Lower leg skin (tissue), 4 donors: ENCODE measurements around the gene EHD3. TPM values are rescaled to one million over a fixed set of nuclear protein-coding genes. Genes with fewer than 3 reads are reported as not detected.

Experiments used
- DNase-seq, 2 donors: peaks; one replicate each; pipeline ENCODE4 v3.0.0-alpha.2; 2019; ENCODE audit warnings: low spot score in 2 of 2
- H3K4me3 ChIP-seq: fragments of 200-600 bp; sonication (generic); 2 replicates; pipeline ENCODE4 v1.5.1; 2017; ENCODE audit warnings: mild to moderate bottlenecking, low read depth; ENCODE audit not compliant: poor library complexity, severe bottlenecking
- POLR2A ChIP-seq, 2 donors: fragments of 450-650 bp; IDR thresholded peaks; one replicate each; pipeline ENCODE4 v1.6.1; 2016 to 2017; ENCODE audit warnings: antibody characterized with exemption in 2 of 2, mild to moderate bottlenecking in 1 of 2, moderate library complexity in 1 of 2
- WGBS, 2 donors: methylation state at CpG; one replicate each; pipeline ENCODE4 v1.1.5; 2018; 5-methylcytosine and 5-hydroxymethylcytosine counted together
- intact Hi-C: fragments of 100-400 bp; cut with DNase I; formaldehyde crosslinking; loops from one replicate; pipeline ENCODE4 v1.15.0; 2023; ENCODE audit warnings: low total_unique reads
- total RNA-seq, 4 donors: library from RNA; depleted of rRNA; stranded (reverse); fragments of >200 nt; gene quantifications; one replicate each; pipeline ENCODE4 v1.1.0, GENCODE V29; 2016
- TF ChIP-seq, protein P1 (sequence below), 3 donors: fragments of 450-650 bp; IDR thresholded peaks; one replicate each; pipeline ENCODE4 v1.5.1; 2016; ENCODE audit warnings: antibody characterized with exemption in 3 of 3, mild to moderate bottlenecking in 3 of 3, moderate library complexity in 2 of 3

Gene EHD3
- total RNA-seq, 4 donors from 2014 or later: 2.8 to 4.3 (median 3.5) TPM

DNA sequence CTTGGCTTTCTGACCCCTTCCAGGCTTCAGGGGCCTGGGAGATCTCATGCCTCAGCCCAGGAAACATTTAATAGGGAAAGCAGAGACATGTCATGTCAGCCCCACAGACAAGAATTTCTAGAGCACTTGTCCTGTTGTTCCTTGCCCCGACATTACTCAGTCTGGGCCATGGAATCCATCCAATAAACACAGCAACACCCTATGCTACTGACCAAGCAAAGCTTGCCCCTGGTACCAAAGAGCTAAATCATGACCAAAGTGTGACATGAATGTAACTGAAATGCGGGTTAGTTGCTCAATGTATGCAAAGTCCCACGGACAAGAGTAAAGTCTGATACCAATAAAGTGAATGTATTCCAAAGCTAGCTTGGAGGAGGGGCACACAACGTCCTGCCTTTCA lies 35.1 kb downstream of the EHD3 start:
- 64 to 71% methylated on average over 4 of the region's 4 CpGs for WGBS, 2 donors
- intact Hi-C loops: no loop called here
- no peak overlapping the region for H3K4me3 ChIP-seq
- TF ChIP-seq, protein P1, sequence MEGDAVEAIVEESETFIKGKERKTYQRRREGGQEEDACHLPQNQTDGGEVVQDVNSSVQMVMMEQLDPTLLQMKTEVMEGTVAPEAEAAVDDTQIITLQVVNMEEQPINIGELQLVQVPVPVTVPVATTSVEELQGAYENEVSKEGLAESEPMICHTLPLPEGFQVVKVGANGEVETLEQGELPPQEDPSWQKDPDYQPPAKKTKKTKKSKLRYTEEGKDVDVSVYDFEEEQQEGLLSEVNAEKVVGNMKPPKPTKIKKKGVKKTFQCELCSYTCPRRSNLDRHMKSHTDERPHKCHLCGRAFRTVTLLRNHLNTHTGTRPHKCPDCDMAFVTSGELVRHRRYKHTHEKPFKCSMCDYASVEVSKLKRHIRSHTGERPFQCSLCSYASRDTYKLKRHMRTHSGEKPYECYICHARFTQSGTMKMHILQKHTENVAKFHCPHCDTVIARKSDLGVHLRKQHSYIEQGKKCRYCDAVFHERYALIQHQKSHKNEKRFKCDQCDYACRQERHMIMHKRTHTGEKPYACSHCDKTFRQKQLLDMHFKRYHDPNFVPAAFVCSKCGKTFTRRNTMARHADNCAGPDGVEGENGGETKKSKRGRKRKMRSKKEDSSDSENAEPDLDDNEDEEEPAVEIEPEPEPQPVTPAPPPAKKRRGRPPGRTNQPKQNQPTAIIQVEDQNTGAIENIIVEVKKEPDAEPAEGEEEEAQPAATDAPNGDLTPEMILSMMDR (IDR thresholded peaks at IDR 0.05): no peak
- TF ChIP-seq POLR2A (IDR thresholded peaks at IDR 0.05): no peak
- no peak for DNase-seq

DNA sequence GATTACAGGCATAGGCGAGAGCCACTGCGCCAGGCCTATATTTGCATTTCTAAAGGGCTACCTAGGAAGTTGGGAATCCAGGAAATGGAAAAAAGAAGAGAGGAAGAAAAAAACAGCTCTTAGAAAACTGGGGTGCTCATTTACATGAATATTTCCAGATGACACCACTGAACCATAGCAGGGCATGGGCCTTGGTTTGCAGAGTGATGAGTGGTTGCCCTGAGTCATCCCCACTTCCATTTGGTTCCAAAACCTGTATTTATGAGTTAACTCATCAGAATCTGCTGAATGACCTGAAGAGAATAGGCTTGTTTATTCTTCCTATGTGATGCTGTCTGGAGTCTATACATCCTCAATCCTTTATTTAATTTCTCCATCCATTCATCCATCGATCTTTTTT lies 36.2 kb downstream of the EHD3 start:
- H3K4me3 ChIP-seq: no peak overlapping the region
- no peak for DNase-seq
- no peak for TF ChIP-seq POLR2A (IDR thresholded peaks at IDR 0.05)
- TF ChIP-seq, protein P1 (IDR thresholded peaks at IDR 0.05): no peak
- WGBS, 2 donors: 91% methylated on average over 3 of the region's 3 CpGs
- intact Hi-C loops: no loop called here

DNA sequence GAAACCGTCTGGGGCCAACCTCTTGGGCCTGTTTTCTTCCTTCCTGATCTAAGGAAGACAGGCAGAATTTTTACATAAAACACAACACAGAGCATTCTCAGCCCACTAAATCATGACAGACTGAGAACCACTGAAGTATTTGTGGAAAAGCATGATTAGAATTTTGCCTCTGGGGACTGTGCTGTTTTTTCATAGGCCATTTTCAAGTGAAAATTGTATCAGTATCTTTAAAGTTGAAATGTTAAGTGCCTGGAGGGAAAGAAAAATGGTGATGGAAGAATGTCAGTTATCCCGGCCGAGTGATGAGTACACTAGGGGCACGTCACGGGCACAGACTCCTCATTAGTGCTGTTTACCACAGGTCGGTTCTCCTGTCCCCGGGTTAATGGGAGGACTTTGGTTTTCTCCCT lies 36.9 kb downstream of the EHD3 start:
- WGBS, 2 donors: 67 to 72% methylated on average over 7 of the region's 7 CpGs
- intact Hi-C loops: no loop called here

DNA sequence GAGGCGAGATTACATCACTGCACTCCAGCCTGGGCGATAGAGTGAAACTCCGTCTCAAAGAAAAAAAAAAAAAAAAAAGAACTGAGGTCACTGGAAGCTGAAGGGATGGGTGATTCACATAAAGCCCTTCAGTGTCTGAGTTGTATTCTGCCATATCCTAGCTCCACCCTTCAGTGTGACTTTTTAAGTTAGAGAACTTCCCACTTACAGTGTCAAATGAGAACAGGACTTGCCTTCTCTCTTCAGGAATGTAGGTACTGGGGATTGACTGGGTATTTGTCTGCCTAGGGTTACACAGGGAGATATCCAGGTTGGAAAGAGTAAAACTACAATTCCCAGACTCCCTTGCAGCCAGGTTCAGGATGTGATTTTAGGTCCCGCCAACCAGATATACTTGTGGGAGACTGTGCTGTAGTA lies 37.9 kb downstream of the EHD3 start:
- no peak for DNase-seq
- intact Hi-C loops: no loop called here
- WGBS, 2 donors: 79 to 82% methylated on average over 4 of the region's 4 CpGs
- TF ChIP-seq POLR2A (IDR thresholded peaks at IDR 0.05): no peak
- TF ChIP-seq, protein P1 (IDR thresholded peaks at IDR 0.05): no peak
- no peak overlapping the region for H3K4me3 ChIP-seq

More for the DNA sequence above, 36.9 kb downstream of the EHD3 start:
- H3K4me3 ChIP-seq: no peak overlapping the region
- TF ChIP-seq POLR2A (IDR thresholded peaks at IDR 0.05): no peak
- TF ChIP-seq, protein P1 (IDR thresholded peaks at IDR 0.05): no peak
- DNase-seq: no peak

DNA sequence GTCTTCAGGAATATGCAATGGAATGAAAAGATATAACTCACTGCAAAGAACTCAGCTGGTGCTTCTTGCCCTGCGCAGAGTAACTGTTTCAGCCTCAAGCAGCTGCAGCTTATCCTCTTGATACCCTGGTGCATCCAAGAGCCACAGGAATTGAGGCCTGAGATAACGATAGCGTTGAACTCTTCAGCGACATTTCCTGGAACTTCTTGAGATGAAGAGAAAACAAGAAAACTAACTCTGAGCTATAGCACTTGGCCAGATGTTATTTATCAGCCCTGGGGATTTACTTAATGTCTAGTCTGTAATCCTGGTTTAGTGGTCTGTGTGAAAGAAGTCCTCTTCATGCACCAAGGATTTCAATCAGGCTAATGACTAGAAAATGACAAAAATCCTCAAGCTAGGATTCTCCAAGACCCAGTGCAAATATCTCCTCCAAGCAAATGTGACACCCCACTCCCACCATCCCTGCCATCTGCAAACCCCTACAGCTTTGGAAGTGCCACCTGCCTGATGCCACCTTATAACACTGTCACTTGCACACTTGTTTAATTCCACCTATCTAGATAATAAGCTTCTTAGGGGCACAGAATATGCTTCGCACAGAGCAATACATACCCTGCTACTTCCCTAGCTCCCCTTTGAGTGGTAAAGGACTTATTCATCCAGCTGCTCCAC lies 40.6 kb downstream of the EHD3 start:
- DNase-seq: no peak
- no peak for TF ChIP-seq POLR2A (IDR thresholded peaks at IDR 0.05)
- intact Hi-C loops: no loop called here
- WGBS, 2 donors: 77 to 93% methylated on average over 5 of the region's 5 CpGs
- H3K4me3 ChIP-seq: no peak overlapping the region

DNA sequence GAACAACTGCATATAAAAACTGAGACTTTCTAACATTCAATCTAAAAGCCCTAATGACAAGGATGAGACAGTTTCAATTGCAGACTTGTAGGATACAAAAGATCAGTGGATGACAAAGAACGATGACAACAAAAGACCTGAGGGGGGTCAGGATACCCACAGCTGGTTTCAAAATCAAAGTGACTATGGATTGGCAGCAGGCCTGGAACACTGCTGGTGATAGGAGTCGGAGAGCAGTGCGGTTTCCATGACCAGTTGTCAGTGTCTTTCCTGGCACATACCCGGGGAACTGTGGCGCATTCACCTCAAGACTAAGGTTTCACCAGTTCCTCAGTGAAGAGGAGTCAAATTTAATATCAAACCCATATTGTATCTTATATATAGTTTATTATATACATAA lies 42.0 kb downstream of the EHD3 start:
- no peak overlapping the region for H3K4me3 ChIP-seq
- intact Hi-C loops: no loop called here
- DNase-seq: no peak
- no peak for TF ChIP-seq POLR2A (IDR thresholded peaks at IDR 0.05)
- TF ChIP-seq, protein P1 (IDR thresholded peaks at IDR 0.05): no peak
- WGBS, 2 donors: 64 to 76% methylated on average over 5 of the region's 5 CpGs
